HG03565 (cell line): ENCODE measurements around the gene LBX2.

Experiments used
- ATAC-seq: cut with Tn5 transposase; IDR thresholded peaks from one replicate; pipeline ENCODE4 v1.9.1; 2021; ENCODE audit warnings: mild to moderate bottlenecking, moderate library complexity; ENCODE audit not compliant: unreplicated experiment

The LBX2 gene

DNA sequence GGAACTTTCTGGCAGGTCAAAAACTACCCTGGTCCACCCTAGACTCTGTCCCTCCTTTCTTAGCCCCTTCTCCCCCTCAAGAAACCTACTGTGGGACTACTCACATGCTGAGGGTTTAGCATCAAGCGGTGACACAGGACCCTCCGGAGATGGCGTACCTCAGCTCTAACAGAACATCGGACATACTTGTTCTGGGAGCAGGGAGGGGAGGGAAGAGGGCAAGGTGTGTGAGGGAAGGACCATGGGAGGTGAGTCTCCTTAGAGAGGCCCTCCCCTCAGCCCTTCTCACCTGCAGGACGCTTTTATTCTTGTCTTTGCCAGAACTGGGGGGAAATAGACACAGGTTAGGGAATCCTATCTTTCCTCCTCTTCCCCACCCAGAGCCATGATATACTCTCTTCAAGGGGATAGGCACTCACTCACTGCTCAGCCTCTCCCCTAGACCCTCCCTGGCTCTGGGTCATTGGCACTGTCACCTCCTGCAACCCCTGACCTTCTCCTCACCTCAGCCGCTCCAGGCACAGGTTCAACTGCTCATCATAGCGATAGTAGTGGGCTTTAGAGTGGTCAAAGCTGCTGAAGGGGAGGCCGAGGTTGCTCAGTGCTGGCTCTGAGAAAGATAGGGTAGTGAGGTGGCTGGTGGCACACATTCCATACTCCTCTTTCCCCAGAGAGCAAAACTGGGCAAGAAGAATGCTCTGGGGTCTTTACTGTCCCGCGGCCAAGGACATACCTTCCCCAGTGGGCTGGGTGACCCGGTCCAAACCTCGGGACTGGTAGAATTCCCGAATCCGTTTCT, 6.2 kb upstream of the LBX2 start:
- ATAC-seq = no peak

DNA sequence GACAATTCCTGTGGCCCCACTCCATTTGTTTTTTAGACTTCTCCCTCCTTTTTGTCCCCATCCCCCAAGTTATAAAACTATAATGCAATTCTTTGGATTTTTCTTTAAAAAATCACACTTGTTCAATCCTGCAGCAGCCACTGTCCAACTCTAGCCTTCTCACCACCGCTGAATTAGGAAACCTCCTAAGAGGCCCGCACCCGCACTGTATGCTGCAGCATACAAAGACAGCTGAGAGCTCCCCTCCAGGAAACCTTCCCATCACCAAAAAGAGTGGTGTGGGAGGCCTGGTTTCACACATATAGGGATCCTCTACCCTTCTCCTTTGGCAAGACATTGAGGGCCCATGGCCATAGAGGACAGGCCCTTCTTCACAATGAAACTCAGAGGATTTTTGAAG, 5.2 kb upstream of the LBX2 start:
- ATAC-seq = no peak

DNA sequence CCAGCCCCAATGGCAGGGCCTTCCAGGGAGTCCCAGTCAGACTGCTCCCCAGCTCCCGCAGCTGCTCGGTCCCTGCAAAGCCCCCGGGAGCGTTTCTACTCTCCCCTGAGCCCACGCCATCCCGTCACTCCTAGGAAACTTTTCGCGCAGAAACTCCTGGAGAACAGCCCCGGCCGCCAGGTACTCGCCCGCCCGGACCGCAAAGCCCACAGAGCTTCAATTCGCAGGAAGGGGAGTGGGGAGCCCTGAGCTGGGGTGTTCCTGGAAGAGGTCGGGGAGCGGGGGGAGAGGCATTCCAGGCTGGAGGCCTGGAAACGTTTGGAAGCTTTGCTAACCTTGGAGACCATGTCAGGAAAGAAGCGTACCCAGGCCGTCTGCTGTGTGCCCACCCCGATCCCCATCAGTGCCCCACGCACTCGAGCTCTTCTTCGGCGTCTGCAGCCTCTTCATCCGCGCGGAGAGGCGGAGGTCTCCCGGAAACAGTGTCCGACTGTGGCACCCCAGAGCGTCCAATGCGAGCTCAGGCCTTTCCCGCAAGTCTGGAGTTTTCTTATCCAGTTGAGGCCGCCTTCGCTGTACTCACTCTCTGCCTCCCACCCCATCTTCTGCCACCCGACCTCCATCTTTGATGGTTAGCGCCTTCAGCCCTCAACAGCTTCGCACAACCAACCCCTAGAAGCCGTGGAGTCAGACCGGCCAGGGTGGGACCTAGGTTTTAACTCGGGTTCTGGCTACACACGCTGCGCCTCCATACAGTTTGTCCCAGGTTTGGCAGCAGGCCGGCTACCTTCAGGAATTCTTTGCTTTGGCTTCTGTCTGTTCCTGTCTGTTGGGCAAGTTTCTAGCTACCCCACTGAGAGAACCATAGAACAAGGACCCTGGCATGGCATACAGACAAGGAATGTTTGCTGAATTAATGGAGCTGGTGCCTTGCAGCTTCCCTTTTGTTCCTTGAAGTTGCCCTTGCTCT, 4.4 kb upstream of the LBX2 start:
- no peak for ATAC-seq

DNA sequence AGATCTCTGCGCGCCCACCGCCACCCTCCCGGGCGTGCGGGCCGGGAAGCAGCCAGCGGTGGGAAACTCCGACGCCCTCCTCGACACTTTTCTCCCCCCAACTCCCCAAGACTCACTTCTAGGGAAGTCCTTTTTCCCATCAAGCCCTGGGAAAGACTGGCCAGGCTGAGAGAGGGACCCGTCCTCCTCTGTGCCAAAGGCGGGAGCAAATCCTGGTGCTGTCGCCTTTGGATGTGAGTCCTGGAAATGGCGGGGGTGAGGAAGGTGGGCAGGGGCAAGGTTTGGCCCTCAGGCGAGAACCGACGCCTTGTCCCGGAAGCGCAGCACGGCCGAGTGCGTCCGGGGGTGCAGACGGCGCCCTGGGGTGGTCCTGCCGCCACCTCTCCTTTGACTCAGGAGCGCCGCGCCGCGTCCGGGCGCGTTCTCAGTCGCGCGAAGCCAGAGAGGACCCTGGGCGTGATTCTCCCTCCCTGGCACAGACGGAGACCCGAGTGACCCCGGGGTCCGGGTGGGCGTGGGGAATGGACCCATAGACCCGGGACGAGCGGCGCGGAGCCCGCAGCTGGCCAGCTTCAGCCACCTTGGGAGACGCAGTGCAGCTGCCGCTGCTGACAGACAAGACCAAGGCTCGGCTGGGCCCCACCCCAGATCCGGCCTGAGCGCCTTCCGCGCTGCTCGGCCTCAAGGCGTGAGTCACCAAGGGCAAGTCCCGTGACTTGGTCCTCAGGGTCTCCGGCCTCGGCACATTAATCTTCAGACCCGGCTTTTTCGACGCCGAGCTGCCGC, 3.5 kb upstream of the LBX2 start:
- peak; percentile 27 for ATAC-seq

DNA sequence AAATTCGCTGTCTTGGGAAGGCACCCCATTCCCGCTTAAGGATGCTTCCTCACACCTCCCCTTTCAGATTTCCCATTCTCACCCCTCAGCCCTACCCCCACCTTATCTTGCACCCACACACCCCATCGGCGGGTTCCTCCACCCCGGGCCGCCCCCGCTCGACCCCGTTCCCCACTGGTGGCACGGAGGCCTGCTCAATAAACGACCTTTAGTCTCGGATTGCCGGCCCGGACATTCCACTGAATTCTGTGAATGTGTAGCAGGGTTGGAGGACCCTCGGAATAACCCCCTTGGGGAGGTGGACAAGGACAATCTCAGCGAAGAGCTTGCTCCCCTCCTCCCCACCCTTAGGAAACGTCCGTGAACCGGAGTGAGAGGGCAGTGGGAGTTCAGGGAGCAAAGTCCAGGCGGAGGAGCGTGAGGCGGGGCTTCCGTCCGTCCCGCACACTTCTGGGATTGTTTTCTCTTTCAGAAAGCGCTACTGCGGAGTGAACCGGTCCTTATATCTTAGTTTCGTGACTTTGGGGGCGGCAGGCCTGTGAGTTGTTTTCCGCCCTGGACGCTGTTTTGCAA, 2.8 kb upstream of the LBX2 start:
- ATAC-seq = no peak

DNA sequence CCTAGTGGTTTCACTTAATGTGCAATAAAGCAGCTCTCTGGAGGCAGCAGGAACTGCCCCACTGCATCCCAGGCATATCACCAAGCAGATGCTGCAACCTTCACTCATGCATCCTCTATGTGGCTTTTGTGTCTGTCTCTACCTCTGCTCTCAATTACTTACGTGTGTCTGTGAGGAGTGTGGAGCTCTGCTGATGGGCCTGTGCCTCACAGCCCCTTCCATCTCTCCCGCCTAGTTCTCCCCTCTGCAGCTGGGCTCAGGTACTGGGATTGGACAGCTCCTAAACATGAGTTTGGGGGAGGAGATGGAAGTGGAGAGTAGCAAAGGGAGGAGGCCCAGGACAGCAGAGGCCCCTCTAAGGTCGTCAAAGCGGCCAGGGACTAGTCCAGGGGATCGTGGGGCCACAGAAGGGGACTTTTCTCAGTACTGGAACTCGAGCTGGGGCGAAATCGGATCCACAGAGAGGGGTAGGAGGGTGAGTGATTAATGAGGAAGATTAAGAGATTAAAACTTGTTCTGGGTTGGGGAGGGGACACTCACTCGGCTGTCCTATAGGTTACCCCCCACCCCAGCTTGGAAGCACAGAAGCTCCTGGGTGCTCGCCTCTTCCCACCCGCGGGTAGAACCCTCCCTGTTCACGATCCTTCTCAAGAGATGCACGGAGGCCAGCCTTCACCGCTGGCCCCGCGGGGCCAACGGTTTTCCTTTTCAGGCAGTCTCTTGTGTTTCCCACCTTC, 2.1 kb upstream of the LBX2 start:
- ATAC-seq = no peak

DNA sequence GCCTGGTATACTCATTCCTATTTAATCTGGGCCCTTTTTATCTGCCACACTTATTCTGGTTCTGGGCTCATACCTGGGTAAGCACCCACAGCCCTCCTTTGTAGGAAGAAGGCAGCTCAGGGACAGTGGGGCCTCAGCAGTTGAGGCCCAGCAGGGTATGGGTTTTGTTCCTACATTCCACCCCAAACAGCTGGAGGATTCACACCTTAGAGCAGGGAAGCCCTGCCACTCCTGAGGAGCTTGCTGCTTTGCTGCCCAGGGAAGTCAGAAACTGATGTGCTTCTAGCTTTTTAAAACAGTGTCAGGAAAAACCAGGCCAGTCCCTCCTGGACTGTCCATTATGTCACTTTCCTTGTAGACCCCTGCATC, 1.2 kb upstream of the LBX2 start:
- ATAC-seq = no peak

DNA sequence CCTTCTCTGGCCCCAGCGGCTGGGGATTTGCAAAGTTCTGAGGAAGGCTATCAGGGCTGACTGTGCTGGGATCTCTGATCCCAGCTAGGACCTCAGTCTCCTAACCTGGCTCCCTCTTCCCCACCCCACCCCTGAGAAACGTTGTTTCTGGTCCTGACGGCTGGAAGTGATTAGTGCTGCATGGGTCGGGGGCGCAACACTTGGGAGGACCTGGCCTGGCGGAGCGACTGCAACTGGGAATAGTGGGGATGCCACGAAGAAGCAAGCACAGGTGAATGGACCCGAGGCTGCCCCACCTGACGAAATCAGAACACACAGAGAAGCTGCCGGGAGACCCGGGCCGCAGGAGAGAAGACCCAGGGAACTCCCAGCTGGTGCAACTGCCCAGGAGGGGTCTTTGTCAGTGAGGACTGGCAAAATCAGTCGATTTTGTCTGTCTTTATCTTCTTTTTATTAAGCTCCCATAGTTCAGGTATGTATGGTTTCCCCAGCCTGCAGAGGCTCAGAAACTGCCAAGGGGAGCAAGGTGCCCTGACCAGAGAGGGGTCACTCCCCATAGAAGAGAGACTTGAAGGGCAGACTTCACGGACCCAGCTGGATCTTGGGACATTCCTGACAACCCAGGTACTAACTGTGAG, 656 bp upstream of the LBX2 start:
- ATAC-seq = no peak

DNA sequence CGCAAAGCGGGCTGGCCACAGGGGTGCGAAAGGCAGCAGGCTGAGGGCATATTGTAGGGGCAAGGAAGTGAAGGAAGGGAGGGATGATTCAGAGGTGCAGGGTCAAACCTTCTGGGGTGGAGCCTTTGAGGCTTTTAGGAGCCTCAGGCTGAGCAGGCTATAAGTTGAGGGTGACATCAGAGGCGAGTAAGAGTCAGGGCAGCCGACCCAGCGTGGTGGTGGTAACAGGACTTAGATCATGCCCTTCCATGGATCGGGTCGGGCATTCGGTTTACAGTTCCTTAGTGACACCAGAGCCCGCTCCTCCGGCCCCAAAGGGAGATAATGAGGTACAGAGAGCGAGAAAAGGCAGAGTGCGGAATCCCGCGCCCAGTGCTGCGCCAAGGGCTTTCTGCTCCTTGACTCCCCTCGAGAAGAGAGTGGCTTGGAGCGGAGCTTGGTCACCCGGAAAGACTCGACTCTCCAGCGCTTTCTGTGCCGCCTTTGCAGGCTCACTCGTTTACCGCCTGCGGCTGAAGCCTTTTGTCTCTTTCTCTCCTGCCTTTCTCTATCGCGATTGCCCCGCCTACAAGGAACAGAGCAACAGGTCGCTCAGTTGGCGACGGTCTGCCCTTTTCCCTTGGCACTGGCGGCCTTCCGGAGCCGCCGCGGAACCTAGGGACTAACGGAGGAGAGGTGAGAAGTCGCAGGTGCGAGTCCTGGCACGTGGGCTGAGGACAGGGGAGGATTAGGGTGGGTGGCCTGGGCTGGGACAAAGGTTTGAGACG, 720 bp downstream of the LBX2 start:
- ATAC-seq = no peak

DNA sequence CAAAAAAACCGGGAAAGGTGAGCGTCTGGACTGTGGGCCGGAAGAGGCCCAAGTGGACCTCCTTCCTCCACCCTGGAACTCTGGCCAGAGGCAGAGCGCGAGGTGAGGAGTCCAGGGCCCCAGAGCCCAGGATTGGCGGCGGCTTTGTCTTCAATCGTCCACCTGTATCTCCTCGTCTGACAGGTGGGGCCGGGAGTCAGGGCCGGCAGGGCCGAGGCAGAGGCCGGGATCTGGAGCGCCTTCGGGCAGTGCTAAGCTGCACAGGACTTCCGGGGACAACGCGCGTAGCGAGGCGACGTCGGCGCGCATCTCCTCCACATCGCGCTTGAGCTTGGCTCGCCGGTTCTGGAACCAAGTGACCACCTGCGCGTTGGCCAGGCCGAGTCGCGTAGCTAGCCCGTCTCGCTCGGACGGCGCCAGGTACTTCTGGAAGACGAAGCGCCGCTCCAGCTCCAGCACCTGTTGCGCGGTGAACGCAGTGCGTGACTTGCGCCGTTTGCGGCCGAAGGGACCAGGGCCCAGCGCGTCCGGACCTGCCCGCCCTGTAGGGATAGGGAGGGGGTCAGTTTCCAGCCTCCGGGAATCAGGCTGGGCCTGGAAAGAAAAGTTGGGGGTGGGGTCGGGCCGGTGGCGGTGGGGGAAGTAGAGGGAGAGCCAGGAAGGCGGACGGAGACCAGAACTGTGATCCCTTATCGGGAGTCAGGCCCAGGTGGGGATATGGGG, 1.5 kb downstream of the LBX2 start:
- ATAC-seq = no peak

DNA sequence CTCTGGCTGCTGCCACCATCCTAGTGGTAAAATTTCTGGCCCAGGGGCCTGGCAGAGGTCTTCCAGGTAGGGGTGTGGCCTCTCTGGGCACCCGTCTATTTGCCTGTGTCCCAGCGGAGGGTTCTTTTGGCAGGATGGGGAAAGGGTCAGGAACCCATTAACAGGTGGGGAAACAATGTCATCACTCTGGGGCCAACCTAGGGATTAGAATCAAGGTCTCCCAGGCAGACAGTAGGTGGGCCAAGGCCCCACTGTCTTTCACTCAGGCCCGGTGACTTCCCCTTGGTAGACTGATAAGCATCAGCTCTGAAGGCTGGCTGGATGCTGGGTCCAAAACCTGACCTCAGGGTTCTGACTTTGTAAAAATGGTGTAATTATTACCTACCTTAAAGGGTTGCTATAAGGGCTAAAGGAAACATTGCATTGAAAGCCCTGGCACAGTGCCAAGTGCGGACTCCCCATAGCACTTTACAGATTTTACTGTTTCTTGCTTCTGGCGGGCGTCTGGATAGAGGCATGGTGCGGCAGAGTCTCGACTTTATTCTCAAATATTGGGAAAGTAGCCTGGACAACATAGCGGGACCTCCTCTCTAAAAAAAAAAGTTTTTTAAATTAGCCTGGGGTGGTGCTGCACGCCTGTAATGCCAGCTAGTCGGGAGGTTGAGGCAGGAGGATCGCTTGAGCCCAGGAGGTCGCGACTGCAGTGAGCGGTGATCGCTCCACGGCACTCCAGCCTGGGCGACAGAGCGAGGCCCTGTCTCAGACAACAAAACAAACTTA, 2.2 kb downstream of the LBX2 start:
- ATAC-seq = no peak

DNA sequence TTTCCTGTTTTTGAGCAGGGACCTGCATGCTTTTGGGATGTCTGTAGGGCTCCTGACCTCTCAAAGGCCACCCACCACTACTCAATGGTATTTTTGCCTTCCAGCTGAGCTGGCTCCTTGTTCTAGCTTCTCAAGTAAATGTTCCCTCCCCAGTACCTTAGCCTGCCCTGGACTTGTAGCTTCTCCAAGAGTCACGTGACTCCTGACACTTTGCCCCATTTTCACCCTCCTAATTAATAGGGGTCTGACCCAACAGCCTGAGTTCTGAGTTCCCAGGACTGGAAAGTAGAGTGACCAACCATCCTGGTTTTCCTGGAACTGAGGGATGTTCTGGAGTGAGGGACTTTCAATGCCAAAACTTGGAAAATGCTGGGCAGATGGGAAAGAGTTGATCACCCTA, 4.0 kb downstream of the LBX2 start:
- no peak for ATAC-seq

DNA sequence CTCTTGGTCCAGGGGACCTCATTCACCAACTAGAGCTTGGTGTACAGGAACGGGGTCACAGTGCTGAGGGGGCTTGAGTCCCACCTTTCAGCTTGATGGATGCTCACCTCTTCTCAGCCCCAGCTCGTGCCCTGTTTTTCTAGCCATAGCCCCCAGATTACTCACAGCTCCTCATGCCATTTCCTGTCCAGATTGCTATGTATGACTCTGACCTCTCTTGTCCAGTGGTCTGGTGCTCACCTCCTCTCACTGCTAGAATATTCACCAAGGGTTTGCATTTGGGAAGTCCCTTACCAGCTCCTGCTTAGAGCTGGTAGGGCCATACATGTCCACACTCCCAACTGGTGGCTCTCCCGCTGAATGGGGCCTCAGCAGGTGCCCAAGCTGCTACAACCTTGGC, 5.9 kb downstream of the LBX2 start:
- ATAC-seq = no peak

DNA sequence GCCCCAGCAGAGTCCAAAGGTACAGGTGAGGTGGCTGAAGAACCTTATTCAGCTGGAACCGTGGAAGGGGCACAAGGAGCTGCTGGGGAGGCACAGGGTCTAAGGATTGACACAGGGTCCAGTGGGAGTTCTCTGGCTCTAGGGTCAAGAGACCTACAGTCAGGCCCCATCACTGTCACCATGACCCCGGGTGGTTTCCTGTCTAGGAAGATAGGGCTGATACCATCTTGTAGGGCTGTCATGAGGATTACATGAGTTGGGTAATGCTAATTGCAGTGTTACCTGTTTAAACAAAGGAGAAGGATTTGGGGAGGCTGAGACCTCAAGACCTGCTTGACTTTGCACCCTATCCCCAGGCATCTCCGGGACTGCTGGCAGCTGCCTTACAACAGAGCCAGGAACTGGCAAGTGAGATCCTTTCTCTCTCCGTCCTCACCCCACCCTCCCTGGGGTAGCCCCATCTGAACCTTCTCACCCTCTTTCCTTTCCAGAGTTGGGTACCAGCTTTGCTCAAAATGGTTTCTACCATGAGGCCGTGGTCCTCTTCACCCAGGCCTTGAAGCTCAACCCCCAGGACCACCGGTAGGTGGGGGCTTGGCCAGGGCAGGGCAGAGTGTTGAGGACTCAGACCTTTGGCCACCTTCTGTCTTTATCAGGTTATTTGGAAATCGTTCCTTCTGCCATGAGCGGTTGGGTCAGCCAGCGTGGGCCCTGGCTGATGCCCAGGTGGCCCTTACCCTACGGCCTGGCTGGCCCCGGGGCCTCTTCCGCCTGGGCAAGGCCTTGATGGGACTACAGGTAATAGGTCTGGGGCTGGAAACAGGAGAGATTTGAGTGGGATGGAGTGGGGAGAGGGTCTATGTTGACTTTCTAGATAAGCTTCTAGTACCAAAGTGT, 7.5 kb downstream of the LBX2 start:
- no peak for ATAC-seq

DNA sequence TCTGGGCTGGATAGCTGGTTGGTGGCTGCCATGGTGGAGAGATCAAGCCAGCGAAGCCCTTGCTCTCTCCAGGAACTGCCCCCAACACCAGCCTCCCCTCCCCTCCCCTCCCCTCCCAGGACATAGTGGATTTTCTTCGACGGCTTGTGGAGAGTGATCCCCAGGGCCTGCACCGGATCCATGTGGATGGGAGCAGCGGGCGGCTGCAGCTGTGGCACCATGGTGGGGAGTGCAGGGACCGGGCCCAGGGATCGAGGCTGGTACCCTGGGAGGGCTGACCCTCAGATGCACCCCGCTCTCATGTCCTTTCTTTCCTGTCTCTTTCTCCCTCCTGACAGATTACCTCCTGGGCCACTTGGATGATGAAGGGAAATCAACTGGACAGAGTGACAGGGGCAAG, 9.5 kb downstream of the LBX2 start:
- no peak for ATAC-seq

DNA sequence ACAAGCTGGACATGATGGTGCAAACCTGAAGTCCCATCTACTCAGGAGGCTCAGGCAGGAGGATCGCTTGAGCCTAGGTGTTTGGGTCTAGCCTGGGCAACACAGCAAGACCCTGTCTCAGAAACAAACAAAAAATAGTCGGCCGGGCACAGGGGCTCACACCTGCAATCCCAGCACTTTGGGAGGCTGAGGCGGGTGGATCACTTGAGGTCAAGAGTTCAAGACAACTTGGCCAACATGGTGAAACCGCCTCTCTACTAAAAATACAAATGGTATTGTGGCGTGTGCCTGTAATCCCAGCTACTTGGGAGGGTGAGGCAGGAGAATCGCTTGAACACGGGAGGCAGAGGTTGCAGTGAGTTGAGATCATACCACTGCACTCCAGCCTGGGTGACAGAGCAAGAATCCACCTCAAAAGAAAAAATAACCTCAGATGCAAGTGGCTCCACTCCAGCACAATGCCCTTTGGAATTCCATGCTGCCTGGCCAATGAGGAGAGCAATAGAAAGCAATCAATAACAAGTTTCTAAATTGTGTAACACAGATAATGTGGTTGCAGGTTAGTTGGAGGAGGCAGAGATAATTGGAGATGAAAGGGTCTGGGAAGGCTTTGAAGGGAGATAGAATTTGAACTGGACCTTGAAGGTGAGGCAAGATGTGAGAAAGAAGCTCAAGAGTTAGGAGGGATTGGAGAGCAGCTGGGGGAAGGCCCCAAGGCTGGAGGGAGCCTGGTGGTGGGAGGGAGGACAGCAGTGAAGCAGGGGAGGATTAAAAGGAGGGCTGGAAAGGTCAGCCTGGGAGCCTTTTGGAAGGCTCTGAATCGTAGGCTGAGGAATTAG, 10.5 kb downstream of the LBX2 start:
- no peak for ATAC-seq
